GM23338 (cell line): ENCODE results near the gene PFKFB2. TPM values are rescaled to one million over a fixed set of nuclear protein-coding genes. Genes with fewer than 3 reads are reported as not detected.

Source experiments
- ATAC-seq: fragments of 200-7000 bp; cut with Tn5 transposase; 3 replicates; pipeline ENCODE4 v1.9.1; 2020
- DNase-seq: peaks from one replicate; pipeline ENCODE4 v3.0.0-alpha.2; 2015; ENCODE audit warnings: low spot score
- H2AFZ ChIP-seq: fragments of 200-600 bp; sonication (generic); 2 replicates; pipeline ENCODE4 v1.8.0; 2016; ENCODE audit warnings: antibody characterized with exemption, mild to moderate bottlenecking, moderate library complexity
- H3F3A ChIP-seq: fragments of 200-600 bp; sonication (generic); replicated peaks from 2 replicates; pipeline ENCODE4 v1.8.0; 2017; ENCODE audit warnings: antibody characterized with exemption, mixed run types, low read depth
- H3K27ac ChIP-seq: fragments of 200-600 bp; sonication (generic); 2 replicates; pipeline ENCODE4 v1.6.1; 2016; ENCODE audit warnings: low read depth
- H3K27me3 ChIP-seq: fragments of 200-600 bp; sonication (generic); 2 replicates; pipeline ENCODE4 v1.8.0; 2016; ENCODE audit warnings: mild to moderate bottlenecking, mixed run types, moderate library complexity; ENCODE audit not compliant: insufficient read depth
- H3K36me3 ChIP-seq: fragments of 200-600 bp; sonication (generic); 2 replicates; pipeline ENCODE4 v1.8.0; 2016; ENCODE audit warnings: mild to moderate bottlenecking; ENCODE audit not compliant: insufficient read depth
- H3K4me1 ChIP-seq: fragments of 200-600 bp; sonication (generic); 2 replicates; pipeline ENCODE4 v1.8.0; 2016; ENCODE audit warnings: mild to moderate bottlenecking, moderate library complexity; ENCODE audit not compliant: insufficient read depth
- H3K4me2 ChIP-seq: fragments of 200-600 bp; sonication (generic); 2 replicates; pipeline ENCODE4 v1.7.1; 2017; ENCODE audit warnings: mixed run types
- H3K4me3 ChIP-seq: fragments of 200-600 bp; sonication (generic); 2 replicates; pipeline ENCODE4 v1.6.1; 2016; ENCODE audit warnings: mixed run types
- H3K79me2 ChIP-seq: fragments of 200-600 bp; sonication (generic); replicated peaks from 2 replicates; pipeline ENCODE4 v1.8.0; 2017; ENCODE audit warnings: mild to moderate bottlenecking; ENCODE audit not compliant: insufficient read depth
- H3K9me2 ChIP-seq: fragments of 200-600 bp; sonication (generic); 2 replicates; pipeline ENCODE4 v1.8.0; 2017; ENCODE audit not compliant: insufficient read depth
- H4K20me1 ChIP-seq: fragments of 200-600 bp; sonication (generic); replicated peaks from 2 replicates; pipeline ENCODE4 v1.8.0; 2017; ENCODE audit warnings: mild to moderate bottlenecking; ENCODE audit not compliant: insufficient read depth
- H3K27ac Mint-ChIP-seq: 2 replicates; pipeline ENCODE4 v1.8.0; 2020; ENCODE audit warnings: inconsistent platforms, mild to moderate bottlenecking, moderate library complexity, mixed read lengths
- H3K27me3 Mint-ChIP-seq: 3 replicates; pipeline ENCODE4 v1.8.0; 2022; ENCODE audit warnings: low read depth, mild to moderate bottlenecking, moderate library complexity, mixed read lengths, inconsistent platforms; ENCODE audit not compliant: insufficient read depth, poor library complexity
- H3K36me3 Mint-ChIP-seq: 3 replicates; pipeline ENCODE4 v1.8.0; 2021; ENCODE audit warnings: low read depth, mild to moderate bottlenecking, inconsistent platforms, moderate library complexity, mixed read lengths
- H3K4me1 Mint-ChIP-seq: 3 replicates; pipeline ENCODE4 v1.8.0; 2020; ENCODE audit warnings: mild to moderate bottlenecking, inconsistent platforms, mixed read lengths
- H3K4me3 Mint-ChIP-seq: 3 replicates; pipeline ENCODE4 v1.8.0; 2021; ENCODE audit warnings: moderate library complexity, mild to moderate bottlenecking, inconsistent platforms, mixed read lengths
- H3K9me3 Mint-ChIP-seq: 3 replicates; pipeline ENCODE4 v1.8.0; 2020; ENCODE audit warnings: moderate library complexity, mild to moderate bottlenecking, inconsistent platforms, mixed read lengths
- CREB1 ChIP-seq: fragments of 250-450 bp; sonication (Bioruptor Pico); IDR thresholded peaks from 2 replicates; pipeline ENCODE4 v1.5.0; 2020; ENCODE audit warnings: low read depth, mild to moderate bottlenecking, moderate library complexity
- CTCF ChIP-seq, 2 experiments: fragments of 200-600 bp in 1 of 2; sonication (generic) in 1 of 2; conservative IDR thresholded peaks; 2 replicates each; pipeline versions ENCODE4 v1.5.1 to v1.6.1; 2016 to 2017; ENCODE audit warnings: antibody characterized with exemption in 2 of 2, low read depth in 2 of 2, mild to moderate bottlenecking in 2 of 2, moderate library complexity in 1 of 2
- EZH2 ChIP-seq: fragments of 200-600 bp; sonication (generic); IDR thresholded peaks from one replicate; pipeline ENCODE4 v1.8.0; 2017; ENCODE audit warnings: antibody characterized with exemption, mild to moderate bottlenecking, low read depth; ENCODE audit not compliant: unreplicated experiment
- EZH2phosphoT487 ChIP-seq: fragments of 200-600 bp; sonication (generic); IDR thresholded peaks from one replicate; pipeline ENCODE4 v1.8.1; 2018; ENCODE audit warnings: antibody characterized with exemption; ENCODE audit not compliant: unreplicated experiment
- JUNB ChIP-seq: IDR thresholded peaks from one replicate; pipeline ENCODE4 v1.6.1; 2016; ENCODE audit warnings: antibody characterized with exemption; ENCODE audit not compliant: unreplicated experiment
- NANOG ChIP-seq: IDR thresholded peaks from 2 replicates; pipeline ENCODE4 v1.6.1; 2016; ENCODE audit warnings: antibody characterized with exemption, borderline replicate concordance
- POLR2AphosphoS5 ChIP-seq: IDR thresholded peaks from 2 replicates; pipeline ENCODE4 v1.6.1; 2016; ENCODE audit warnings: antibody characterized with exemption, low read depth
- REST ChIP-seq: IDR thresholded peaks from one replicate; pipeline ENCODE4 v1.6.1; 2018; ENCODE audit warnings: antibody characterized with exemption; ENCODE audit not compliant: unreplicated experiment
- ZNF114 ChIP-seq: fragments of 250-450 bp; sonication (Bioruptor Pico); IDR thresholded peaks from 2 replicates; pipeline ENCODE4 v1.5.0; 2020; ENCODE audit warnings: mild to moderate bottlenecking, moderate library complexity
- ZNF331 ChIP-seq: fragments of 250-450 bp; sonication (Bioruptor Pico); IDR thresholded peaks from 2 replicates; pipeline ENCODE4 v1.5.0; 2020; ENCODE audit warnings: low read depth, mild to moderate bottlenecking, moderate library complexity
- polyA plus RNA-seq: library from polyadenylated mRNA; unstranded; fragments of >200 nt; fragmentation: Nextera tagmentation; extraction: Ambion mirVana; gene quantifications from 2 replicates; pipeline ENCODE4 v1.2.1, GENCODE V29; 2016
- total RNA-seq: library from RNA; depleted of rRNA; stranded (reverse); fragments of >200 nt; shearing (Covaris generic); gene quantifications from 2 replicates; pipeline ENCODE4 v1.2.3, GENCODE V29; 2014
- TF ChIP-seq, protein P1 (sequence below): IDR thresholded peaks from 2 replicates; pipeline ENCODE4 v1.6.1; 2016; ENCODE audit warnings: antibody characterized with exemption

Gene PFKFB2
- total and polyA plus RNA-seq, 2 experiments from 2014 or later: 4.9 to 14.8 TPM

- TF ChIP-seq REST: no peak
- TF ChIP-seq ZNF331: no peak
Measured at GRCh38 chr1:207020709-207021107, 32.4 kb upstream of the PFKFB2 start (continued).

GRCh38 chr1:207021139-207021861 is 31.8 kb upstream of the PFKFB2 start:
- no peak overlapping the region for H2AFZ ChIP-seq
- no peak overlapping the region for H3K4me3 Mint-ChIP-seq
- H3K4me1 ChIP-seq: peaks cover 9% of the 10 kb centered on the region
- H3K4me3 ChIP-seq: no peak overlapping the region
- H3K9me3 Mint-ChIP-seq: no peaks in the 10 kb centered on the region
- no peak overlapping the region for H3K27ac ChIP-seq
- peaks cover 5% of the 10 kb centered on the region for H3K27me3 Mint-ChIP-seq
- no peaks in the 10 kb centered on the region for H3K9me2 ChIP-seq
- H3F3A ChIP-seq: 0 out of 2 replicates have a peak, but pooled peaks cover 3% of the 10 kb centered on the region
- no peaks in the 10 kb centered on the region for H3K79me2 ChIP-seq
- TF ChIP-seq EZH2 (no peak), EZH2phosphoT487 (no peak), NANOG (no peak), JUNB (no peak), POLR2AphosphoS5 (no peak), CTCF (conservative IDR thresholded peaks at IDR 0.05; ENCODE audit: low read depth in 2 of 2) (no peak), REST (no peak), ZNF331 (no peak), CREB1 (CRISPR knock-in tag) (no peak), ZNF114 (CRISPR knock-in tag) (no peak)
- TF ChIP-seq, protein P1, sequence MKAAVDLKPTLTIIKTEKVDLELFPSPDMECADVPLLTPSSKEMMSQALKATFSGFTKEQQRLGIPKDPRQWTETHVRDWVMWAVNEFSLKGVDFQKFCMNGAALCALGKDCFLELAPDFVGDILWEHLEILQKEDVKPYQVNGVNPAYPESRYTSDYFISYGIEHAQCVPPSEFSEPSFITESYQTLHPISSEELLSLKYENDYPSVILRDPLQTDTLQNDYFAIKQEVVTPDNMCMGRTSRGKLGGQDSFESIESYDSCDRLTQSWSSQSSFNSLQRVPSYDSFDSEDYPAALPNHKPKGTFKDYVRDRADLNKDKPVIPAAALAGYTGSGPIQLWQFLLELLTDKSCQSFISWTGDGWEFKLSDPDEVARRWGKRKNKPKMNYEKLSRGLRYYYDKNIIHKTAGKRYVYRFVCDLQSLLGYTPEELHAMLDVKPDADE: no peak
- H3K27ac Mint-ChIP-seq: no peak overlapping the region
- H3K4me1 Mint-ChIP-seq: peaks cover 18% of the 10 kb centered on the region
- DNase-seq: no peak
- ATAC-seq: no peak
- H3K27me3 ChIP-seq: no peaks in the 10 kb centered on the region
- no peaks in the 10 kb centered on the region; the same call in 1 of the 2 replicates for H4K20me1 ChIP-seq
- no peak overlapping the region for H3K4me2 ChIP-seq
- H3K36me3 Mint-ChIP-seq: no peaks in the 10 kb centered on the region; the same call in 2 of the 3 replicates
- H3K36me3 ChIP-seq: no peaks in the 10 kb centered on the region
